Ishikawa (cell line): ENCODE results near the gene MYH7.

Experiments used
- EGR1 ChIP-seq: IDR thresholded peaks from 2 replicates; pipeline ENCODE4 v1.6.1; 2012
- EP300 ChIP-seq: IDR thresholded peaks from 2 replicates; pipeline ENCODE4 v1.6.1; 2012; ENCODE audit warnings: borderline replicate concordance
- RAD21 ChIP-seq: IDR thresholded peaks from 2 replicates; pipeline ENCODE4 v1.6.1; 2012; ENCODE audit warnings: low read depth
- TAF1 ChIP-seq: IDR thresholded peaks from 2 replicates; pipeline ENCODE4 v1.6.1; 2012; ENCODE audit warnings: low read depth, mild to moderate bottlenecking
- USF1 ChIP-seq: IDR thresholded peaks from 2 replicates; pipeline ENCODE4 v1.6.1; 2012
- YY1 ChIP-seq: IDR thresholded peaks from 2 replicates; pipeline ENCODE4 v1.6.1; 2012; ENCODE audit warnings: low read depth
- ZBTB7A ChIP-seq: IDR thresholded peaks from 2 replicates; pipeline ENCODE4 v1.6.1; 2012; ENCODE audit warnings: low read depth
- TF ChIP-seq, protein P1 (sequence below): IDR thresholded peaks from 2 replicates; pipeline ENCODE4 v1.6.1; 2012; ENCODE audit warnings: low read depth, mild to moderate bottlenecking
- TF ChIP-seq, protein P2 (sequence below): IDR thresholded peaks from 2 replicates; pipeline ENCODE4 v1.6.1; 2012

DNA sequence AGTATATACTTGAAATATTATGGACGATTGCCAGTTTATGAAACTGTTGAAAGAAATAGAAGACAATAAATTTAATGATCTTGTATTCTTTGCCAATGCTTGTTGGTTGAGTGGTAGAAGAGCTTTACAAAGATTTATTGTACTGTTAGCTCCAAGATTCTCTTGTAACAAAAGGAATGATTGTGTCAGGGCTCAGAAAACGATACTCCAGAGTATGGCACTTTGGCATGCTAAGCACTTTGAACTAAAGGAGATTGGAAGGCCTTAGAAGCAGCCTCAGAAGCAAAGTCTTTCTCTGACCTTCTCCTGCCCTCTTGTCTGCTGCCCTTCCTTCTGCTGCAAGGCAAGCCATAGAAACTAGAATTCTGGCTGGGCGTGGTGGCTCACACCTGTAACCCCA lies 29.8 kb upstream of the MYH7 start:
- TF ChIP-seq YY1 (no peak), RAD21 (no peak), EP300 (no peak), ZBTB7A (no peak), EGR1 (no peak), USF1 (no peak), TAF1 (no peak)
- TF ChIP-seq, protein P1, sequence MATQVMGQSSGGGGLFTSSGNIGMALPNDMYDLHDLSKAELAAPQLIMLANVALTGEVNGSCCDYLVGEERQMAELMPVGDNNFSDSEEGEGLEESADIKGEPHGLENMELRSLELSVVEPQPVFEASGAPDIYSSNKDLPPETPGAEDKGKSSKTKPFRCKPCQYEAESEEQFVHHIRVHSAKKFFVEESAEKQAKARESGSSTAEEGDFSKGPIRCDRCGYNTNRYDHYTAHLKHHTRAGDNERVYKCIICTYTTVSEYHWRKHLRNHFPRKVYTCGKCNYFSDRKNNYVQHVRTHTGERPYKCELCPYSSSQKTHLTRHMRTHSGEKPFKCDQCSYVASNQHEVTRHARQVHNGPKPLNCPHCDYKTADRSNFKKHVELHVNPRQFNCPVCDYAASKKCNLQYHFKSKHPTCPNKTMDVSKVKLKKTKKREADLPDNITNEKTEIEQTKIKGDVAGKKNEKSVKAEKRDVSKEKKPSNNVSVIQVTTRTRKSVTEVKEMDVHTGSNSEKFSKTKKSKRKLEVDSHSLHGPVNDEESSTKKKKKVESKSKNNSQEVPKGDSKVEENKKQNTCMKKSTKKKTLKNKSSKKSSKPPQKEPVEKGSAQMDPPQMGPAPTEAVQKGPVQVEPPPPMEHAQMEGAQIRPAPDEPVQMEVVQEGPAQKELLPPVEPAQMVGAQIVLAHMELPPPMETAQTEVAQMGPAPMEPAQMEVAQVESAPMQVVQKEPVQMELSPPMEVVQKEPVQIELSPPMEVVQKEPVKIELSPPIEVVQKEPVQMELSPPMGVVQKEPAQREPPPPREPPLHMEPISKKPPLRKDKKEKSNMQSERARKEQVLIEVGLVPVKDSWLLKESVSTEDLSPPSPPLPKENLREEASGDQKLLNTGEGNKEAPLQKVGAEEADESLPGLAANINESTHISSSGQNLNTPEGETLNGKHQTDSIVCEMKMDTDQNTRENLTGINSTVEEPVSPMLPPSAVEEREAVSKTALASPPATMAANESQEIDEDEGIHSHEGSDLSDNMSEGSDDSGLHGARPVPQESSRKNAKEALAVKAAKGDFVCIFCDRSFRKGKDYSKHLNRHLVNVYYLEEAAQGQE = no peak
- TF ChIP-seq, protein P2, sequence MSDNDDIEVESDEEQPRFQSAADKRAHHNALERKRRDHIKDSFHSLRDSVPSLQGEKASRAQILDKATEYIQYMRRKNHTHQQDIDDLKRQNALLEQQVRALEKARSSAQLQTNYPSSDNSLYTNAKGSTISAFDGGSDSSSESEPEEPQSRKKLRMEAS = no peak
